ENCODE measurements around the gene KRTAP9-2. TPM values are rescaled to one million over a fixed set of nuclear protein-coding genes. Genes with fewer than 3 reads are reported as not detected.
"Not testable (repeated sequence)": the region's sequence is repeated elsewhere in the genome, so short reads cannot be mapped to it uniquely, and the experiment has no call there.

Gene KRTAP9-2
- total RNA-seq, 1 experiment from 2014 or later, result not detected

DNA sequence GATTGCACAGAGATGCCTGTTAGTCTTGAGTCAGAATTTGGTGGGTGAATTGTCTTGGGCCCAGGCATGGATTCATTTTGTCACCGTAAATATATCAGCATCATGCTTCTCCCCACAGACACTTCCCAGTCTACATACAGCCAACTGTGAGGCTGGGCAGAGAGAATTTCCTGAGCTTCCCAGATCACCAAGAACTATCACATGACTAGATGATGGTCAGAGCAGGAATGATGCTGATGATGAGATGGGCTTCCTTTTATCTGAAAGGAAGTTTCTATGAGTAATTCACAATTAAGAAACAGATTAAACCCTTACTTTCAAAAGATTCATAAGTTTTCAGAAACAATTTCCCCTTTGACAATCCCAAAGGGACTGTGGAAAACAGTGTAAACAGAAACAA is 28.4 kb downstream of the KRTAP9-2 start:
- peaks cover 16% of the 10 kb centered on the region for H3K27me3 ChIP-seq (replicated peaks)
- DNase-seq (ENCODE audit: low read depth in 1 of 2, low spot score in 2 of 2), result no peak

GRCh38 chr17:41255381-41256290 is 29.2 kb downstream of the KRTAP9-2 start, which contains the start of gene KRTAP9-9:
Gene KRTAP9-9, plus strand, starts transcription at chr17:41255384.
- not testable (repeated sequence) for H3K4me1 ChIP-seq (replicated peaks); H3K4me3 ChIP-seq; DNase-seq (ENCODE audit: low read depth in 1 of 2, low spot score in 2 of 2); H3K36me3 ChIP-seq; H3K27ac ChIP-seq; H3K9me3 ChIP-seq (replicated peaks)
- peaks cover 16% of the 10 kb centered on the region for H3K27me3 ChIP-seq (replicated peaks)

More for the DNA sequence above, 28.4 kb downstream of the KRTAP9-2 start:
- H3K27ac ChIP-seq, result no peak overlapping the region
- no peaks in the 10 kb centered on the region for H3K36me3 ChIP-seq
- H3K4me1 ChIP-seq (replicated peaks), result no peaks in the 10 kb centered on the region
- no peaks in the 10 kb centered on the region for H3K9me3 ChIP-seq (replicated peaks)
- H3K4me3 ChIP-seq, result no peak overlapping the region

- peaks cover 16% of the 10 kb centered on the region for H3K27me3 ChIP-seq (replicated peaks)
- no peak overlapping the region for H3K27ac ChIP-seq
- DNase-seq (ENCODE audit: low read depth in 1 of 2, low spot score in 2 of 2), result no peak
- no peaks in the 10 kb centered on the region for H3K9me3 ChIP-seq (replicated peaks)
- H3K4me3 ChIP-seq, result no peak overlapping the region
- no peaks in the 10 kb centered on the region for H3K36me3 ChIP-seq
- H3K4me1 ChIP-seq (replicated peaks), result no peaks in the 10 kb centered on the region
These were observed 29.8 kb downstream of the KRTAP9-2 start for GRCh38 chr17:41256291-41256685.

DNA sequence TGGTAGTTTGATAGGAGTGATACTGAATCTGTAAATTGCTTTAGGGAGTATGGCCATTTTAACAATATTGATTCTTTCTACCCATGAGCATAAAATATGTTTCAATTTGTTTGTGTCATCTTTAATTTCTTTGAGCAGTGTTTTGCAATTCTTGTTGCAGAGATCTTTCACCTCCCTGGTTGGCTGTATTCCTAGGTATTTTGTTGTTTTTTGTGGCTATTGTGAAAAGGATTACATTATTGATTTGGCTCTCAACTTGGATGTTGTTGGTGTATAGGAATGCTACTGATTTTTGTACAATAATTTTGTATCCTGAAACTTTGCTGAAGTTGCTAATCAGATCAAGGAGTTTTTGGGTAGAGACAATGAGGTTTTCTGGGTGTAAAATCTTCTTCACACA is 32.0 kb downstream of the KRTAP9-2 start:
- DNase-seq (ENCODE audit: low read depth in 1 of 2, low spot score in 2 of 2), result no peak
- no peaks in the 10 kb centered on the region for H3K4me1 ChIP-seq (replicated peaks)

GRCh38 chr17:41263212-41263611 is 36.8 kb downstream of the KRTAP9-2 start:
- H3K4me1 ChIP-seq (replicated peaks), result no peaks in the 10 kb centered on the region
- H3K36me3 ChIP-seq, result no peaks in the 10 kb centered on the region
- DNase-seq (ENCODE audit: low read depth in 1 of 2, low spot score in 2 of 2), result no peak
- no peaks in the 10 kb centered on the region for H3K9me3 ChIP-seq (replicated peaks)
- no peak overlapping the region for H3K4me3 ChIP-seq
- H3K27ac ChIP-seq, result no peak overlapping the region
- no peaks in the 10 kb centered on the region for H3K27me3 ChIP-seq (replicated peaks)

More for the DNA sequence above, 32.0 kb downstream of the KRTAP9-2 start:
- Histone ChIP-seq H3K9me3 (replicated peaks) (no peaks in the 10 kb centered on the region), H3K27ac (no peak overlapping the region), H3K4me3 (no peak overlapping the region), H3K36me3 (no peaks in the 10 kb centered on the region), H3K27me3 (replicated peaks) (peaks cover 7% of the 10 kb centered on the region)

DNA sequence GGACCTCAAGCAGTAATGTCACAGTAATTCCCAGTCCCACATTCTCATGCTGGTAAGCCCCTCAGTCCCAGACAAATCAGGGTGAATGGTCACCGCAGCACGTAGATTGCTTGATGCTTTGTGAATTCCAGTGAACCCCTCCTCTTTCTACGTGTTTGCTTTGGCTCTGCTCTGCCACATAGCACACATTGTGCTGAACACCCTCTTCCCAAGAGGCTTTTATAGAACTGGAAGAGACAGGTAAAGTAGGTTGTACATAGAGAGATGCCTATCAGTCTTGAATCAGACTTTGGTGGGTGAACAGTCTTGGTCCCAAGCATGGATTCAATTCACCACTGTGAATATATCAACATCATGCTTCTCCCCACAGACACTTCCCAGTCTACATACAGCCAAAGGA is 38.2 kb downstream of the KRTAP9-2 start:
- Histone ChIP-seq H3K4me1 (replicated peaks) (no peaks in the 10 kb centered on the region), H3K4me3 (no peak overlapping the region), H3K9me3 (replicated peaks) (no peaks in the 10 kb centered on the region), H3K27ac (no peak overlapping the region), H3K36me3 (no peaks in the 10 kb centered on the region), H3K27me3 (replicated peaks) (no peaks in the 10 kb centered on the region)
- DNase-seq (ENCODE audit: low read depth in 1 of 2, low spot score in 2 of 2), result peak in 1 of 2 experiments; percentile 0

DNA sequence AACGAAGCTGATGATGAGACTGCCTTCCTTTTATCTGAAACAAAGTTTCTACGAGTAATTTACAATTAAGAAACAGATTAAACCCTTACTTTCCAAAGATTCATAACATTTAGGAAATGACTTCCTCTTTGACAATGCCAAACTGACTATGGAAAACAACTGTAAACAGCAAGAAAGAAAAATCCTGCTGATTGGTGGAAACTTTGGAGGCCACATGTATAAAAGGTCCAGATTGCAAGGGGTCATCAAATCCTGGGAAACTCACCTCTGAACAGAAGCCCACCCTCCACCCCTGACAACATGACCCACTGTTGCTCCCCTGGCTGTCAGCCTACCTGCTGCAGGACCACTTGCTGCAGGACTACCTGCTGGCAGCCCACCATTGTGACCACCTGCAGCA is 38.6 kb downstream of the KRTAP9-2 start, which contains the start of gene KRTAP9-6:
TSS of gene KRTAP9-6 (plus strand) at position 301 of the 400 bp plus-strand sequence. CDS start at position 301, 0 bp downstream.
- Histone ChIP-seq H3K27me3 (replicated peaks) (no peaks in the 10 kb centered on the region), H3K36me3 (no peaks in the 10 kb centered on the region), H3K27ac (no peak within 1 kb of the TSS), H3K9me3 (replicated peaks) (no peaks in the 10 kb centered on the region), H3K4me1 (replicated peaks) (no peaks in the 10 kb centered on the region), H3K4me3 (no peak within 1 kb of the TSS)
- no peak for DNase-seq (ENCODE audit: low read depth in 1 of 2, low spot score in 2 of 2)

GRCh38 chr17:41267711-41268110 is 41.3 kb downstream of the KRTAP9-2 start:
- Histone ChIP-seq H3K27ac (no peak overlapping the region), H3K4me3 (no peak overlapping the region), H3K4me1 (replicated peaks) (no peaks in the 10 kb centered on the region), H3K36me3 (no peaks in the 10 kb centered on the region), H3K27me3 (replicated peaks) (no peaks in the 10 kb centered on the region), H3K9me3 (replicated peaks) (no peaks in the 10 kb centered on the region)
- DNase-seq (ENCODE audit: low read depth in 1 of 2, low spot score in 2 of 2), result no peak

GRCh38 chr17:41271323-41271722 is 44.9 kb downstream of the KRTAP9-2 start:
- H3K4me1 ChIP-seq (replicated peaks), result not testable (repeated sequence)

GRCh38 chr17:41271858-41272257 is 45.4 kb downstream of the KRTAP9-2 start:
- Histone ChIP-seq H3K4me3 (no peak overlapping the region), H3K36me3 (no peaks in the 10 kb centered on the region), H3K27ac (no peak overlapping the region), H3K27me3 (replicated peaks) (no peaks in the 10 kb centered on the region), H3K9me3 (replicated peaks) (no peaks in the 10 kb centered on the region), H3K4me1 (replicated peaks) (no peaks in the 10 kb centered on the region)
- no peak for DNase-seq (ENCODE audit: low read depth in 1 of 2, low spot score in 2 of 2)

More at GRCh38 chr17:41271323-41271722, 44.9 kb downstream of the KRTAP9-2 start:
- not testable (repeated sequence) for H3K27me3 ChIP-seq (replicated peaks); DNase-seq (ENCODE audit: low read depth in 1 of 2, low spot score in 2 of 2); H3K36me3 ChIP-seq; H3K4me3 ChIP-seq; H3K27ac ChIP-seq; H3K9me3 ChIP-seq (replicated peaks)

- DNase-seq (ENCODE audit: low read depth in 1 of 2, low spot score in 2 of 2); H3K4me3 ChIP-seq; H3K27ac ChIP-seq; H3K27me3 ChIP-seq (replicated peaks); H3K9me3 ChIP-seq (replicated peaks); H3K36me3 ChIP-seq; H3K4me1 ChIP-seq (replicated peaks): not testable (repeated sequence)
These were observed 49.3 kb downstream of the KRTAP9-2 start, which contains the start of gene KRTAP9-7 for GRCh38 chr17:41275648-41276190. Gene KRTAP9-7, plus strand, starts transcription at chr17:41275698. Its CDS starts 0 bp downstream, at chr17:41275698.

Data from SJSA1 (cell line).